Measurements from ENCODE around the gene RIT2. TPM values are rescaled to one million over a fixed set of nuclear protein-coding genes. Genes with fewer than 3 reads are reported as not detected.

Gene RIT2
- total RNA-seq, 4 donors from 2014 or later = not detected

DNA sequence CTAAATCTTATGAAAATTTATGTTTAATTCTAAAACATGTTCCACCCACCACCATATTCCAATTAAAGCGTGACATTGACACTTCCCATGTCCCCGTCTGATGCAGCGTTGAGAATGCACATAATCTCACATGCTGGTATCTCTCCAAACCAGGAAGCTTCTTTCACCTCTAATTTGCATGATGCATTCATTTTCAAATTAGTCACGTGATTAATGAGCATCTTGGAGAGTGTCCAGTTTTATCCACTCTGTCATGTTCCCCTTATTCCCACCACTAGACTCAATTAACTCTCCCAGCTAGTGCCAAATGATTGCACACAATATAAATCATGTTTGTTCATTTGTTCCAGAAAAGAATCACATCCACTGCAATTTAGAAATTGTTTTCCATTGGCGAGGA lies 105.8 kb downstream of the RIT2 start:
- 83 to 85% methylated on average over 5 of the region's 5 CpGs for WGBS, 2 donors
- no peak for TF ChIP-seq POLR2A (IDR thresholded peaks at IDR 0.05)
- no peak for TF ChIP-seq CTCF (IDR thresholded peaks at IDR 0.05)
- TF ChIP-seq EP300 (IDR thresholded peaks at IDR 0.05) = no peak
- DNase-seq (ENCODE audit: low spot score in 2 of 2) = no peak
- H3K27me3 ChIP-seq = no peaks in the 10 kb centered on the region
- H3K4me1 ChIP-seq = no peaks in the 10 kb centered on the region
- no peaks in the 10 kb centered on the region for H3K9me3 ChIP-seq
- no peaks in the 10 kb centered on the region for H3K36me3 ChIP-seq
- no peak overlapping the region for H3K4me3 ChIP-seq
- no peak overlapping the region for H3K27ac ChIP-seq

DNA sequence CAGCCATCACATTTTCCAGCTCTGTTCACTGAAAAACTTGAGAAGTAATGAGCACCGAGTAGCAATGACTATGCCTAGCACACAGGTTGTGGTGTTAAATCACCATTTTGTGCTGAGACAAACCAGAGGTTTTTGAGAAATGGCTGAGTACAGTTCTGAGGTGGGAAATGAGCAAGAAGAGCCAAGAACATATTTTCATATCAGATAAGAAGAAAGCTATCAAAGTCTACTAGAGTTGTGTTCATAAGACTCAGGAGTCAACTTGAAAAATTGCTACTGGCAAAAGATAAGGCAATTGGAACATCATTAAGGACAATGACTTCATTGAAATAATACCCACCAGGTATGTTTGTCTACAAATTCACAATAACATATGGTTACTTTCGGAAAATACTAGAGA lies 108.1 kb downstream of the RIT2 start:
- WGBS, 2 donors = 89 to 91% methylated on average over 2 of the region's 2 CpGs
- DNase-seq (ENCODE audit: low spot score in 2 of 2) = no peak
- no peak overlapping the region for H3K4me3 ChIP-seq
- H3K27ac ChIP-seq = no peak overlapping the region
- H3K9me3 ChIP-seq = no peaks in the 10 kb centered on the region
- no peaks in the 10 kb centered on the region for H3K36me3 ChIP-seq
- no peaks in the 10 kb centered on the region for H3K27me3 ChIP-seq
- no peaks in the 10 kb centered on the region for H3K4me1 ChIP-seq
- TF ChIP-seq CTCF (IDR thresholded peaks at IDR 0.05) (no peak), EP300 (IDR thresholded peaks at IDR 0.05) (no peak), POLR2A (IDR thresholded peaks at IDR 0.05) (no peak)

GRCh38 chr18:43004421-43004820 lies 111.1 kb downstream of the RIT2 start:
- H3K4me3 ChIP-seq = no peak overlapping the region
- H3K9me3 ChIP-seq = no peaks in the 10 kb centered on the region
- 45 to 47% methylated on average over 1 of the region's 1 CpG for WGBS, 2 donors
- no peaks in the 10 kb centered on the region for H3K27me3 ChIP-seq
- no peak for DNase-seq (ENCODE audit: low spot score in 2 of 2)
- no peaks in the 10 kb centered on the region for H3K36me3 ChIP-seq
- TF ChIP-seq EP300 (IDR thresholded peaks at IDR 0.05) (no peak), POLR2A (IDR thresholded peaks at IDR 0.05) (no peak), CTCF (IDR thresholded peaks at IDR 0.05) (no peak)
- H3K27ac ChIP-seq = no peak overlapping the region
- H3K4me1 ChIP-seq = no peaks in the 10 kb centered on the region

- H3K36me3 ChIP-seq = no peaks in the 10 kb centered on the region
- H3K9me3 ChIP-seq = no peaks in the 10 kb centered on the region
- no peak overlapping the region for H3K4me3 ChIP-seq
- no peaks in the 10 kb centered on the region for H3K27me3 ChIP-seq
- DNase-seq (ENCODE audit: low spot score in 2 of 2) = no peak
- no peaks in the 10 kb centered on the region for H3K4me1 ChIP-seq
- no peak overlapping the region for H3K27ac ChIP-seq
- WGBS, 2 donors = 82 to 90% methylated on average over 2 of the region's 2 CpGs
- TF ChIP-seq EP300 (IDR thresholded peaks at IDR 0.05) (no peak), POLR2A (IDR thresholded peaks at IDR 0.05) (no peak), CTCF (IDR thresholded peaks at IDR 0.05) (no peak)
Observed at GRCh38 chr18:43001821-43002220, 113.7 kb downstream of the RIT2 start.

GRCh38 chr18:42996824-42997223 lies 118.7 kb downstream of the RIT2 start:
- Histone ChIP-seq H3K27me3 (no peaks in the 10 kb centered on the region), H3K36me3 (no peaks in the 10 kb centered on the region), H3K9me3 (no peaks in the 10 kb centered on the region), H3K27ac (no peak overlapping the region), H3K4me3 (no peak overlapping the region), H3K4me1 (no peaks in the 10 kb centered on the region)
- no peak for TF ChIP-seq CTCF (IDR thresholded peaks at IDR 0.05)
- no peak for TF ChIP-seq EP300 (IDR thresholded peaks at IDR 0.05)
- TF ChIP-seq POLR2A (IDR thresholded peaks at IDR 0.05) = no peak
- no peak for DNase-seq (ENCODE audit: low spot score in 2 of 2)

Measured in tibial nerve (tissue), 4 donors.